Heart left ventricle (tissue), 16 donors: Measurements from ENCODE around the gene NHLH1. TPM values are rescaled to one million over a fixed set of nuclear protein-coding genes. Genes with fewer than 3 reads are reported as not detected.

Experiments
- ATAC-seq, 4 donors: fragments of 200-7000 bp; cut with Tn5 transposase; one replicate each; pipeline ENCODE4 v1.9.1; 2020 to 2022; ENCODE audit warnings: moderate library complexity in 4 of 4, mild to moderate bottlenecking in 3 of 4, moderate number of reproducible peaks in 1 of 4
- DNase-seq, 5 donors: peaks; one replicate each; pipeline ENCODE4 v3.0.0-alpha.2; 2020
- H3K27ac ChIP-seq, 12 donors: fragments of 200-600 bp; sonication (generic) in 4 of 12; one replicate each; pipeline versions ENCODE4 v1.5.0 to v1.8.0; 2016 to 2022; ENCODE audit warnings: mild to moderate bottlenecking in 2 of 12
- H3K27me3 ChIP-seq, 9 donors: fragments of 200-600 bp; sonication (generic) in 2 of 9; one replicate each; pipeline versions ENCODE4 v1.5.1 to v1.8.0; 2016 to 2022; ENCODE audit warnings: mild to moderate bottlenecking in 3 of 9
- H3K36me3 ChIP-seq, 9 donors: fragments of 200-600 bp; sonication (generic) in 2 of 9; one replicate each; pipeline versions ENCODE4 v1.5.0 to v1.8.0; 2018 to 2022; ENCODE audit warnings: mild to moderate bottlenecking in 2 of 9
- H3K4me1 ChIP-seq, 12 donors: fragments of 200-600 bp; sonication (generic) in 4 of 12; one replicate each; pipeline versions ENCODE4 v1.5.0 to v1.8.0; 2016 to 2022; ENCODE audit warnings: mild to moderate bottlenecking in 3 of 12
- H3K4me3 ChIP-seq, 12 donors: fragments of 200-600 bp; sonication (generic) in 4 of 12; one replicate each; pipeline versions ENCODE4 v1.5.0 to v1.8.0; 2017 to 2022; ENCODE audit warnings: mild to moderate bottlenecking in 9 of 12, moderate library complexity in 4 of 12
- H3K9me3 ChIP-seq, 12 donors: fragments of 200-600 bp; sonication (generic) in 4 of 12; one replicate each; pipeline versions ENCODE4 v1.5.0 to v1.8.0; 2016 to 2022; ENCODE audit warnings: mild to moderate bottlenecking in 1 of 12
- CTCF ChIP-seq, 12 donors: fragments of 200-600 bp; sonication (generic) in 4 of 12; IDR thresholded peaks; one replicate each; pipeline versions ENCODE4 v1.5.0 to v1.8.0; 2018 to 2022; ENCODE audit warnings: antibody characterized with exemption in 12 of 12, mild to moderate bottlenecking in 5 of 12
- POLR2A ChIP-seq, 2 donors: fragments of 450-650 bp; IDR thresholded peaks; one replicate each; pipeline ENCODE4 v1.6.1; 2017; ENCODE audit warnings: antibody characterized with exemption in 2 of 2, mild to moderate bottlenecking in 2 of 2, moderate library complexity in 2 of 2
- WGBS, 4 donors: extraction: QIAGEN DNeasy Blood & Tissue Kit in 2 of 4; methylation state at CpG; one replicate each; pipeline versions ENCODE4 v1.1.5 to v1.1.7; 2013 to 2018; 5-methylcytosine and 5-hydroxymethylcytosine counted together
- intact Hi-C, 10 donors: fragments of 100-400 bp; cut with DNase I; formaldehyde crosslinking; loops; one replicate each; pipeline versions ENCODE4 v1.11.1 to v1.14.2; 2022
- polyA plus RNA-seq, 2 donors: library from polyadenylated mRNA; stranded (reverse); fragments of 200-250 nt; gene quantifications; one replicate each; pipeline ENCODE4 v1.2.3, GENCODE V29; 2013
- total RNA-seq, 9 donors: library from RNA; depleted of rRNA in 2 of 9; stranded (reverse); fragments of >200 nt in 2 of 9; fragmentation: NEBNext Ultra II Directional in 3 of 9; extraction: Animal tissue kit (Norgen Biotek cat#: 25700) in 3 of 9; gene quantifications; one replicate each; pipeline versions ENCODE4 v1.1.0 to v1.2.4, GENCODE V29; 2016 to 2023
- donor health status: ischemic (EF 13 %, LVEDD 7.1; RV severe dilation, severe dysfunction).
- donor health status: healthy with polysubstance abuse.
- donor health status: DM: no; HTN: yes; CAD: no.
- donor health status: DM: no; HTN: no; CAD: no.
- donor health status: ischemic (EF 25% LVEDD 6.9; RV normal size, moderate dysfunction).
- donor health status: ischemic (EF 25% LVEDD 5.7; RV mildly dilated, moderate dysfunction).
- donor health status: healthy.
- donor health status: DM: yes; HTN: yes; CAD: no.
- donor health status: ischemic (EF 35%, LVEDD 5.7; RV mildly dilated, moderate dysfunction).
- donor health status: nonischemic (EF 11% LVEDD 7.7; RV severe dilation, severe dysfunction).
- donor health status: DM: yes; HTN: yes; CAD: no.
- donor health status: PGD.
- donor health status: ischemic (EF 29% LVEDD 5.4; RV normal size, mild dysfunction).
- donor health status: nonischemic (EF 23%, LVEDD 6.1; RV moderate dilation, normal function).

The NHLH1 gene
- total and polyA plus RNA-seq, 11 donors, result 0.09 to 0.18 (median 0.14) TPM; not detected in 8

DNA sequence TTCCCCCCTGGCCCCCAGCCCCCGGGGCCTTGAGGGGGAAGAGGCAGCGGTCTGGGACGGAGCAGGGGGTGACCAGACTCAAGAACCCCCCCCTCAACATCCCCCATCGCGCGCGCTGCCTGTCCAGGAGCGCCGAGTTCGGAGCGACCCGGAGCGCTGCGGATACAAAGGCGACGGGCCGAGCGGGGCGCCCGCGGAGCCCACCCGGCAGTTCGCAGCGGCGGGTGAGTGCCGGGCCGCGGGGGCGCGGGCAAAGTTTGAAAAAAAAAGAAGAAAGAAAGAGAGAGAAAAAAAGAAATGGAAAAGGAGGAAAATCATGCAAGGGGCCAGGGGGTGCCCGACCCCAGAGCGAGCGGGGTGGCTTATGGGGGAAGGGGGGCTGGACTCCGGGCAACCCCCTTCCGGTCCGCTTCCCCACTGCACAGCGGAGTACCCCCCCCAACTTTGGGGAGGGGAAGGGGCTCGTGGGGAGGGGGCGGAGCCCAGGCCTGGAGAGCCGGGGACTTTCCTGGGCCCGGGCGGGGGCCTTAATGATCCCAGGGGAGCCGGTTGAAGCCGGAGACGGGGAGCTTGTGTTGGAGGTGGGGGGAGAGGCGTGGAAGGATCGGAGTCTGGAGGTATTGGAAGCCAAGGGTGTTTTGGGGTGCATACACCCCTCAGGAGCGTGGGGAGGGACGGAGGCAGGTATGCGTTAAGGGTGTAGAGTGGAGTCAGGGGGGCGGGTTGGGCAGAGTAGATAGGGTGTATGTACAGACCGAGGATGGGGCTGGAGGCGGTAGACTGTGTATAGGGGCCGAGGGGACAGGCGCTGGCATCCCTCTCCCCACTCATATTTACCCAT, 34.0 kb downstream of the NHLH1 start:
- WGBS, 4 donors, result 3 to 6% (median 4%) methylated on average over 53 to 55 of the region's 55 CpGs
- DNase-seq, result peak in 1 of 5 donors; percentile 41
- TF ChIP-seq POLR2A (IDR thresholded peaks at IDR 0.05) (no peak), CTCF (IDR thresholded peaks at IDR 0.05) (peak in 1 of 12 donors; percentile 1)
- peaks cover 0 to 20% (median 0%) of the 10 kb centered on the region in 9 donors for H3K27me3 ChIP-seq
- H3K4me1 ChIP-seq, result peaks cover 0 to 49% (median 12%) of the 10 kb centered on the region in 12 donors
- intact Hi-C loops, result no loop called here
- no peaks in the 10 kb centered on the region for H3K36me3 ChIP-seq
- peak; percentile 9 to 34 (median 21) for ATAC-seq
- peak overlapping the region in 7 of 12 donors; percentile 5 to 80 (median 63) for H3K27ac ChIP-seq
- H3K9me3 ChIP-seq, result no peaks in the 10 kb centered on the region
- H3K4me3 ChIP-seq, result peak overlapping the region; percentile 63 to 85 (median 74)

DNA sequence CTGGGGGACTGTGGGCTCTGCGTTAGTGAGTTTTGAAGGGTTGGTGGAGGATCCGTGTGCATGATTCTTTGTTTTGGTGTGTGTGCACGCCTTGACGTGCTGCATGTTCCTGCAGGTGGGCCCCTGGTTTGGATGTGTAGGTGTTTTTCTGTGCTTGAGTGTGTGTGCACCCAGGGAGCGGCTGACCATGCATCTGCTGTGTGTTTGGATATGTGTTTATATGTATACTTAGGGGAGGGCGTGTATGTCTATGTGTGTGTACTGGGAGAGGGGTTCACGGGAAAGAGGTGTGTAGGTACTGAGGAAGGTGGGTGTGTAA, 34.6 kb downstream of the NHLH1 start:
- no peak for DNase-seq
- TF ChIP-seq CTCF (IDR thresholded peaks at IDR 0.05) (no peak), POLR2A (IDR thresholded peaks at IDR 0.05) (no peak)
- intact Hi-C loops, result no loop called here
- ATAC-seq, result no peak
- Histone ChIP-seq H3K27me3 (peaks cover 0 to 20% (median 0%) of the 10 kb centered on the region in 9 donors), H3K27ac (peak overlapping the region in 2 of 12 donors; percentile 64 to 65), H3K4me1 (peaks cover 0 to 49% (median 12%) of the 10 kb centered on the region in 12 donors), H3K9me3 (no peaks in the 10 kb centered on the region), H3K4me3 (peak overlapping the region; percentile 63 to 85 (median 74)), H3K36me3 (no peaks in the 10 kb centered on the region)
- WGBS, 4 donors, result 47 to 62% (median 54%) methylated on average over 7 of the region's 7 CpGs

GRCh38 chr1:160402001-160402795, 35.3 kb downstream of the NHLH1 start:
- Histone ChIP-seq H3K4me3 (peak overlapping the region in 4 of 12 donors; percentile 74 to 81 (median 76)), H3K9me3 (no peaks in the 10 kb centered on the region), H3K27ac (peak overlapping the region in 4 of 12 donors; percentile 11 to 31 (median 24)), H3K36me3 (no peaks in the 10 kb centered on the region), H3K27me3 (peaks cover 0 to 20% (median 0%) of the 10 kb centered on the region in 9 donors), H3K4me1 (peaks cover 0 to 49% (median 12%) of the 10 kb centered on the region in 12 donors)
- no peak for DNase-seq
- no peak for ATAC-seq
- no peak for TF ChIP-seq CTCF (IDR thresholded peaks at IDR 0.05)
- WGBS, 4 donors, result 46 to 66% (median 52%) methylated on average over 9 of the region's 9 CpGs
- intact Hi-C loops, result no loop called here

DNA sequence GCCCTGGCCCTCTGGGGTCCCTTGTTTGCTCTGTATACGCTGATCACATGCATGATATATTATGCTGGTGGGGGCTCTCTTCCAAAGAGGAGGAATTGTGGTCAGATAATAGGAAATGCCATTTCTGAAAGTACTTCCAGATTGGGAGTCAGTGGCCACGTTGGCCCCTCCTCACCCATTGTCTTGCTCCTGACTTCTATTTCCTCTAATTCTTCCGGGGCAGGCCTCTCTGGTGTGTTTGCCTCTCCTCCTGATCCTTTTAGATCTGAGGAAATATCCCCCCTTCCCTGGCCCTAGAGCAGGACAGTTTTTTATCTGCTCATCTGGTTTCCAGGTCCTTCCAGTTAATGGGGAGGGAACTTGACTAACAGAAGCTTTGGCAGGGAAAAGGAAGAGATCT, 36.4 kb downstream of the NHLH1 start:
- DNase-seq (no peak), ATAC-seq (peak in 1 of 4 donors; percentile 29)
- Histone ChIP-seq H3K36me3 (no peaks in the 10 kb centered on the region), H3K4me3 (no peak overlapping the region), H3K9me3 (no peaks in the 10 kb centered on the region), H3K4me1 (peaks cover 0 to 49% (median 12%) of the 10 kb centered on the region in 12 donors), H3K27me3 (peaks cover 0 to 20% (median 0%) of the 10 kb centered on the region in 9 donors), H3K27ac (peak overlapping the region in 1 of 12 donors; percentile 4)
- no peak for TF ChIP-seq CTCF (IDR thresholded peaks at IDR 0.05)
- TF ChIP-seq POLR2A (IDR thresholded peaks at IDR 0.05), result no peak
- intact Hi-C loops, result no loop called here
- WGBS, 4 donors, result 49 to 68% (median 61%) methylated on average over 3 of the region's 3 CpGs
